HG02938 (cell line): ENCODE results near the gene CMSS1.
A peak's percentile ranks its signal among the peaks of the same experiment; 100 is the strongest.
"Not testable (repeated sequence)": the region's sequence is repeated elsewhere in the genome, so short reads cannot be mapped to it uniquely, and the experiment has no call there.

ENCODE experiments used
- ATAC-seq: cut with Tn5 transposase; IDR thresholded peaks from one replicate; pipeline ENCODE4 v1.9.1; 2021; ENCODE audit warnings: mild to moderate bottlenecking, moderate library complexity; ENCODE audit not compliant: unreplicated experiment

The CMSS1 gene

GRCh38 chr3:99810403-99810802 is 7.3 kb upstream of the CMSS1 start:
- no peak for ATAC-seq

GRCh38 chr3:99817047-99817436 is 620 bp upstream of the CMSS1 start:
- ATAC-seq = no peak

- no peak for ATAC-seq
Measured at GRCh38 chr3:99818818-99819217, 1.2 kb downstream of the CMSS1 start.

- ATAC-seq = no peak
Measured at GRCh38 chr3:99823723-99824711, 6.4 kb downstream of the CMSS1 start.

GRCh38 chr3:99825004-99825640 is 7.5 kb downstream of the CMSS1 start:
- no peak for ATAC-seq

GRCh38 chr3:99829844-99830243 is 12.2 kb downstream of the CMSS1 start:
- no peak for ATAC-seq

GRCh38 chr3:99833617-99834205 is 16.0 kb downstream of the CMSS1 start:
- ATAC-seq = no peak

GRCh38 chr3:99834211-99834957 is 16.7 kb downstream of the CMSS1 start:
- ATAC-seq = no peak

GRCh38 chr3:99836681-99837080 is 19.0 kb downstream of the CMSS1 start:
- ATAC-seq = no peak

- no peak for ATAC-seq
Measured at GRCh38 chr3:99837715-99838114, 20.1 kb downstream of the CMSS1 start.

- no peak for ATAC-seq
Measured at GRCh38 chr3:99838755-99839154, 21.1 kb downstream of the CMSS1 start.

GRCh38 chr3:99839613-99840012 is 22.0 kb downstream of the CMSS1 start:
- ATAC-seq = no peak

GRCh38 chr3:99841949-99842348 is 24.3 kb downstream of the CMSS1 start:
- ATAC-seq = not testable (repeated sequence)

- peak; percentile 64 for ATAC-seq
Measured at GRCh38 chr3:99842826-99843589, 25.3 kb downstream of the CMSS1 start.

- no peak for ATAC-seq
Measured at GRCh38 chr3:99843590-99844258, 26.1 kb downstream of the CMSS1 start.

- ATAC-seq = no peak
Measured at GRCh38 chr3:99845331-99845730, 27.7 kb downstream of the CMSS1 start.

- no peak for ATAC-seq
Measured at GRCh38 chr3:99845999-99846398, 28.3 kb downstream of the CMSS1 start.

- ATAC-seq = no peak
Measured at GRCh38 chr3:99846477-99847160, 29.0 kb downstream of the CMSS1 start.

- ATAC-seq = no peak
Measured at GRCh38 chr3:99848433-99848832, 30.8 kb downstream of the CMSS1 start.
